Measurements from ENCODE around the gene NOP10. TPM values are rescaled to one million over a fixed set of nuclear protein-coding genes. Genes with fewer than 3 reads are reported as not detected.

Gene NOP10
- total and polyA plus RNA-seq, 2 donors from 2014 or later, result 92.9 to 383 TPM

- Histone ChIP-seq H3K4me3 (ENCODE audit: low read length in 3 of 3) (peak overlapping the region in 1 of 3 donors; percentile 92), H3K27me3 (ENCODE audit: control insufficient read depth, insufficient read depth, low read length) (no peaks in the 10 kb centered on the region), H3K27ac (ENCODE audit: low read depth in 2 of 2, low read length in 2 of 2) (no peak overlapping the region), H3K36me3 (ENCODE audit: control insufficient read depth in 2 of 3, insufficient read depth in 3 of 3, low read length in 3 of 3) (no peaks in the 10 kb centered on the region), H3K4me1 (ENCODE audit: control insufficient read depth in 2 of 3, insufficient read depth in 2 of 3, low read depth in 1 of 3, low read length in 3 of 3) (peaks cover 0 to 5% (median 4%) of the 10 kb centered on the region in 3 donors), H3K9ac (ENCODE audit: low read length in 3 of 3) (peak overlapping the region in 1 of 3 donors; percentile 65), H3K9me3 (ENCODE audit: control insufficient read depth in 2 of 3, insufficient read depth in 1 of 3, low read length in 3 of 3) (no peaks in the 10 kb centered on the region)
- no peak for TF ChIP-seq CTCF (IDR thresholded peaks at IDR 0.05; ENCODE audit: borderline replicate concordance, extremely low read depth, insufficient read depth)
- no peak for DNase-seq
- FAIRE-seq, result no peak
- intact Hi-C loops (cut with DNase I), result no loop called here
Observed at GRCh38 chr15:34336231-34336990, 6.5 kb downstream of the NOP10 start.

- peak overlapping the region in 2 of 3 donors; percentile 24 to 43 for H3K4me3 ChIP-seq (ENCODE audit: low read length in 3 of 3)
- H3K9me3 ChIP-seq (ENCODE audit: control insufficient read depth in 2 of 3, insufficient read depth in 1 of 3, low read length in 3 of 3), result no peaks in the 10 kb centered on the region
- intact Hi-C loops (cut with DNase I), result no loop called here
- H3K27me3 ChIP-seq (ENCODE audit: control insufficient read depth, insufficient read depth, low read length), result no peaks in the 10 kb centered on the region
- peak overlapping the region in 1 of 2 donors; percentile 51 for H3K27ac ChIP-seq (ENCODE audit: low read depth in 2 of 2, low read length in 2 of 2)
- TF ChIP-seq CTCF (IDR thresholded peaks at IDR 0.05; ENCODE audit: borderline replicate concordance, extremely low read depth, insufficient read depth), result no peak
- FAIRE-seq (no peak), DNase-seq (no peak)
- peaks cover 0 to 5% (median 3%) of the 10 kb centered on the region in 3 donors for H3K4me1 ChIP-seq (ENCODE audit: control insufficient read depth in 2 of 3, insufficient read depth in 2 of 3, low read depth in 1 of 3, low read length in 3 of 3)
- peak overlapping the region in 1 of 3 donors; percentile 39 for H3K9ac ChIP-seq (ENCODE audit: low read length in 3 of 3)
- H3K36me3 ChIP-seq (ENCODE audit: control insufficient read depth in 2 of 3, insufficient read depth in 3 of 3, low read length in 3 of 3), result no peaks in the 10 kb centered on the region
Observed at GRCh38 chr15:34335176-34336032, 7.5 kb downstream of the NOP10 start.

GRCh38 chr15:34334672-34335071 is 8.3 kb downstream of the NOP10 start:
- no peak for FAIRE-seq
- intact Hi-C loops (cut with DNase I), result no loop called here
- TF ChIP-seq CTCF (IDR thresholded peaks at IDR 0.05; ENCODE audit: borderline replicate concordance, extremely low read depth, insufficient read depth), result no peak
- Histone ChIP-seq H3K27me3 (ENCODE audit: control insufficient read depth, insufficient read depth, low read length) (no peaks in the 10 kb centered on the region), H3K9me3 (ENCODE audit: control insufficient read depth in 2 of 3, insufficient read depth in 1 of 3, low read length in 3 of 3) (no peaks in the 10 kb centered on the region), H3K36me3 (ENCODE audit: control insufficient read depth in 2 of 3, insufficient read depth in 3 of 3, low read length in 3 of 3) (no peaks in the 10 kb centered on the region), H3K27ac (ENCODE audit: low read depth in 2 of 2, low read length in 2 of 2) (peak overlapping the region in 1 of 2 donors; percentile 41), H3K4me1 (ENCODE audit: control insufficient read depth in 2 of 3, insufficient read depth in 2 of 3, low read depth in 1 of 3, low read length in 3 of 3) (peaks cover 0 to 5% (median 3%) of the 10 kb centered on the region in 3 donors), H3K4me3 (ENCODE audit: low read length in 3 of 3) (peak overlapping the region in 2 of 3 donors; percentile 24 to 28), H3K9ac (ENCODE audit: low read length in 3 of 3) (peak overlapping the region in 1 of 3 donors; percentile 42)
- no peak for DNase-seq
